GM13976 (cell line): ENCODE data around the gene GRK6.

Experiments used
- DNase-seq: peaks from one replicate; pipeline ENCODE4 v3.0.0; 2012; ENCODE audit warnings: low spot score
- CTCF ChIP-seq: IDR thresholded peaks from 2 replicates; pipeline ENCODE4 v1.5.1; 2012; ENCODE audit warnings: borderline replicate concordance, mild to moderate bottlenecking; ENCODE audit not compliant: insufficient read depth; ENCODE audit errors: extremely low read depth, missing control alignments, control extremely low read depth
- in situ Hi-C: fragments of 300-500 bp; cut with MboI; formaldehyde crosslinking; loops from one replicate; pipeline ENCODE4 v1.12.0; 2022; ENCODE audit warnings: low sequenced_read_pairs, mixed read lengths, inconsistent platforms; ENCODE audit not compliant: unreplicated experiment

The GRK6 gene

DNA sequence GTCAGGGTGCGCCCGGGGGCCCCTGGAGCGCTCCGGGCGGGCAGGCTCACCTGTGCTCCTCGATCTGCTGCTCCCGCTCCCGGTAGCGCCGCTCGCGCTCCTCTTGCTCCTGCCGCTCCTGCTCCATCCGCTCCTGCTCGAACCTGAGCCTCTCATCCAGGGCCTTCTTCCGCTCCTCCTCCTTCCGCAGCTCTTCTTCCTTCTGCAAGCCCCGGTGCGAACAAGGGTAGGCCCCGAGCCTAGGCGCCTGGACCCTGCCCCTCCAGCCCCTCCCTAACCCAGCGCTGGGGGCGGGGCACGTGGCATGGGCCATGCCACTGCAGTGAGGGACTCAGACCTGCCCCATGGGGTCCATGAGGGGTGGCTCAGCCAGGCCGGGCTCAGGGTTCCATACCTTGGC is 40.4 kb downstream of the GRK6 start:
- DNase-seq, result no peak
- in situ Hi-C loops, result no loop called here

GRCh38 chr5:177467436-177467835 is 41.0 kb downstream of the GRK6 start:
- no peak for TF ChIP-seq CTCF
- DNase-seq, result no peak
- in situ Hi-C loops, result no loop called here

More for the DNA sequence above, 40.4 kb downstream of the GRK6 start:
- no peak for TF ChIP-seq CTCF

GRCh38 chr5:177468329-177468684 is 41.8 kb downstream of the GRK6 start:
- in situ Hi-C loops, result no loop called here
- no peak for DNase-seq
- no peak for TF ChIP-seq CTCF

DNA sequence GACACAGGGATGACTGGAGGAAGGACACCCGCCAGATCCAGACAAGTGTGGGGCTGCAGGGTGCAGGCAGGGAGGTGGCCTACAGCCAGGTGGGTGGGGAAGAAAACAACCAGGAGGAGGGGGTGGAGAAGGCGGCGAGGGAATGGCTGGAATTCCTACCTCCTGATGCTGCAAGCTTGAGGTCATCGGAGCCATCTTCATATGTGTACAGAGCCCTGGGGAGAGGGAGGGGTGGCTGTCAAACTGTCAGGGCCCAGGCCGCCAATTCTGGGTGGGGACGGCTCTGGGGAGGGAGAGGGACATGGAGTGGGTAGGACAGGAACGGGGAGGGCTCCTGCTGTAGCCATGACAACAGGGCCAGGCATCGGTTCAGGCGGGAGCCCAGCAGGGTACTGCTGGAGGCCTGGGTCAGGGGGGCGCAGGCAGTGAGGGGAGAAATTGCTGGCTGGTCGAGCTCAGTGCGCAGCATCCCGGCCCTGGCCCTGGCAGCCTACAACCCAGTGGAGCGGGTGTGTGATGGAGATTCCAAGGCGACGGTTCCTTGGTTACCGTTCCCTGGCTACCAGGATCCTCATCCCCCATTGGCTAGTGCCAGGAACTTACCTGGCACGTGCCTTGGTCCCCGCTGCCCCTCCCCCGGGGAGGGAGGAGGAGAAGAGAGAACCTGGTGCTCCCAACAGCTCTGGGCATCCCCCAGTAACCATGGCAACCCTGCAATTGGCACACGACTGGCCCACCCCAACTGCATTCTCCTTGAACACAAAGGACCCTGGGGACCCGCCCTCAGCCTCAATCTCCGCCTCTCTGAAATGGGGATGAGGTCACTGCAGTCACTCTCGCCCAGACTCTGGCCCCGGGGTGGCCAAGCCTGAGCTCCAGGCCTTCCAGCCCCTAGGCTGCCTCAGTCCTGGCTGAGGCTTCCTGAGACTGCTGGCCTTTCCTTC is 42.5 kb downstream of the GRK6 start:
- in situ Hi-C loops, result no loop called here
- no peak for TF ChIP-seq CTCF
- no peak for DNase-seq

DNA sequence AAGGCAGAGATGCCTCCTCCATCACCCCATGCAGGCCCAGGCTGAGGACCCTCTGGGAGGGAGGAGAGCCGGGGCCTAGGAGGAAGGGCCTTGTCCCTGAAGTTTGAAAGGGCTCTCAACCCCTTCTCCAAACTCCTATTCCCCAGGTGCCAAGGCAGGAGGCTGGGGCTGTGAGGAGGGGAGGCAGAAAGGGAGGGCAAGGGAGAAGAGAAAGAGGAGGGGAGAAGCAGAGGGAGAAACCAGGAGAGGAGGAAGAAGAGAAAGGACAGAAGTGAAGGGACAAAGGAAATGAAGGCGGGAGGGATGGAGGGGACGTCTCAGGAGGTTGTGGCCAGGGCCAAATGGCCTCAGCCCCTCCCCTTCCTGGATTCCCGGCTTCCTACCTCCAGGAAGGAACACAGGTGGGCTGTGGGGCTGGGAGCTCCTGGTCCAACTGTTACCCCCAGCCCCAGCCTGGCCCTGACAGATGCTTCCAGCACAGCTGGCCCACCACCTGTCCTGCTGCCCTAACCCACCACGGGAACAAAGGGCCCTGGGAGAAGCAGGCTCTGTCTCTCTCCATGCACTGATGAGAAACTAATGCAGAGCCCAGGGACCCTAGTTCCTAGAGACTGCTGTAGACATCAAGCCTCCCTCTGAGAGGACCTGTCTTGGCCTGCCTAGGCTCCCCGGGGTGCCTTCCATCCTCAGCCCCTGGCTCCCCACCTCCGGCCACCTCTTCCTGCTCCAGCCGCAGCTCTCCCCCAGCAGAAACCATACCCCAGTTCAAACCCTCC is 43.5 kb downstream of the GRK6 start:
- in situ Hi-C loops, result no loop called here
- no peak for DNase-seq
- TF ChIP-seq CTCF, result no peak

GRCh38 chr5:177470759-177471536 is 44.5 kb downstream of the GRK6 start:
- in situ Hi-C loops, result no loop called here
- no peak for DNase-seq
- no peak for TF ChIP-seq CTCF
